GM18873 (cell line): Measurements from ENCODE around the gene MKX.

Source experiments
- ATAC-seq: cut with Tn5 transposase; IDR thresholded peaks from one replicate; pipeline ENCODE4 v1.9.1; 2021; ENCODE audit warnings: mild to moderate bottlenecking, moderate library complexity, moderate number of reproducible peaks; ENCODE audit not compliant: unreplicated experiment, low FRiP score

The MKX gene

DNA sequence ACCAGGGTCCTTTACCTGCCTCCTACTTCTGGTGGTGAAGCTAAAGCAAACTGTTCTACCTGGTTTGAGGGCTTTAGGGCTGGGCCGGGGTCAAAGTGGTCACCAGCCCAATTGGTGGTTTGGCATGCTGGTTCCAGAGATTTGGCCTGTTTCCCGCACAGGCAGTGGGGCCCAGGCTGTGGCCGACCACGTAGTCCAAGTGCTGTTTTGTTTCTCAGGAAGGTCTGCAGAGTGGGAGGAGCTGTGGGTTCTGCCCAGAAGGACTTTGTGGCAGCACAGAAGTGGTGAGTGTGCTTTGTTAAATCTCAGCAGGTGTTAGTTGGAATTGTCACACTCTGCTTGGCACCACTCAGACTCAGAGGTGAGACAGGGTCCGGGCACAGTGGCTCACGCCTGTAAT lies 85.8 kb downstream of the MKX start:
- no peak for ATAC-seq

DNA sequence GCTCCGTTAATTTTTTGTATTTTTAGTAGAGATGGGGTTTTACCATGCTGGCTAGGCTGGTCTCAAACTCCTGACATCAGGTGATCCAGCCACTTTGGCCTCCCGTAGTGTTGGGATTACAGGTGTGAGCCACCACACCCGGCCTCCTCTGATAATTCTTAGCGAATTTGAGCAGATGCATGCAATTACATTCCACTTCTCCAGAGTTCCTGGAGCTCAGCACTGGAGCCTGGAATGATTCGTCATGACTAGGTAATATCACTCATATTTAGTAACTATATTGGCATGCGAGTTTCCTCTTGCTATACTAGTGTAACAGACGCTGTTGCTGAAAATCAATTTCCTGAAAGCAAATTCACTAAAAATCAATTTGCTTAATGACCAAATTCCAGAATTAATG lies 86.8 kb downstream of the MKX start:
- ATAC-seq: no peak

DNA sequence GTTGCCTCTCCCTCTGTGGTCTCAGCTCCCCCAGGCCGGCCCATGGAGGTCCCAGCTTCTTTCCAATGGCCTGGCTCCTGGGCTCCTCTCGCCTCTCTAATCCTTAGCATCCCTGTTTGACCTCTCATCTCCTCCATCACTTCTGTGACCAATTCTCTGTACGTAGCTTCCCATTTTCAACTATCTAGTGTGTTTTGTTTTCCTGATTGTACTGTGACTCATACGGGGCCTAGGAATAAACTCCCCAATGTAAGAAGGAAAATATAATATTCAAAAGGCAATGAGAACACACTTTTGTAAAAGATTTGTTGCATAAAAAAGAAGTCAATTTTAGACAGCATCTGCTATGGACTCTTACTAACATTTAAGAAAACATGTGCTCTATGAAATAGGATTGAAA lies 90.3 kb downstream of the MKX start:
- no peak for ATAC-seq

DNA sequence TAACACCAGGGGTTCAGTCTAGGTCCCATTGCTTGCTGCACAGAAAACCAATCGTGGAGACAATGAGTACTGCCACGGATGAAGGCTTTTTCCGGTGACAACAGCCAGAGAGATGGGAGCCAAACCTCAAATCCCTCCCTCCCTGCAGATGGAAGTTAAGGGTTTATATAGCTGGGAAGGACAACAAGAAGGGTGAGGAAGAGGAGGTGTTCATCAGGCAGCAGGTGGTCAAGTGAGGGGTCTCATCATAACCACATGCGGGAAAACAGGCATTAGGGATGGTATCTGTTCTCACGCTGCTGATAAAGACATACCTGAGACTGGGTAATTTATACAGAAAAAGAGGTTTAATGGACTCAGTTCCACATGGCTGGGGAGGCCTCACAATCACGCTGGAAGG lies 91.3 kb downstream of the MKX start:
- no peak for ATAC-seq

DNA sequence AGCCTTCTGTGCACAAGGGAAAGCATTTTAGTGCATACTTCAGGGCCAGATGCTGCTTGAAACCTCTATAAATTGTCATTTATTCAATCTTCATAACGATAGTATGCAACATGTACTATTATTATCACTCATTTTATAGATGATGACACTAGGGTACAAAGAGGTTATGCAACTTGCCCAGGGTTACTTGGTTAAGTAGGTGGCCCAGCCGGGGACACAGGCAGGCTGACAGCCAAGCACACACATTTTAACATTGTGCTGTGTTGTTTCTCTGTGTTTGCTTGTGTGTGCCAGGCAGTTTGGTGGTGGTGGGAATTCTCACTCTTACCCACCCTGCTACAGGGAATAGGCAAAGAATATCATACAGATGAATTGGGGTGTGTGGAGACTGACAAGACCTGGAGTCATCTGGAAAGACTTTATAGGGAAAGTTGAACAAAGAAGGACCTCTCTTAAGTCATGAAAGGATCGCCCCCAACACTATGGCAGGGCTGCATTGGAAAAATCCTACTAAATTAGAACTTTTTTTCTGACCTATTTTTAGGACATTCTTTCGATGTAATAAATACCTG lies 98.9 kb downstream of the MKX start:
- ATAC-seq: no peak

DNA sequence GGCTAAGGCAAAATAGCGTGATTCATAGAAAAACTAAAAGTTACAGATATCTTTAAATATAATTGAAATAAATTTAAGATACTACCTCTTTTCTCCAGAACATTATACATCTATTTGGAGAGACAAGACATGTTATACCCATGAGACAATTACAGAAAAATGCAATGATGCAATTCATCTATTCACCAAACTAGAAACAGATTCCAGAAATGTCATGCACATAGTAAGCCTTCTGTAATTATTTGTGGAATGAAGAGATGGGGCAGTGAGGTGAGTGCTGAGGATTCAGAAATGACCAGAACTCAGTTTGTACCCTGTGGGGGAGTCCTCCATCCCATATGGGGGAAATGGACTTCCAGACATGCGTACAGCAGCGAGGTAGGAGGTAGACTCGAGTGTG lies 99.4 kb downstream of the MKX start:
- ATAC-seq: no peak

DNA sequence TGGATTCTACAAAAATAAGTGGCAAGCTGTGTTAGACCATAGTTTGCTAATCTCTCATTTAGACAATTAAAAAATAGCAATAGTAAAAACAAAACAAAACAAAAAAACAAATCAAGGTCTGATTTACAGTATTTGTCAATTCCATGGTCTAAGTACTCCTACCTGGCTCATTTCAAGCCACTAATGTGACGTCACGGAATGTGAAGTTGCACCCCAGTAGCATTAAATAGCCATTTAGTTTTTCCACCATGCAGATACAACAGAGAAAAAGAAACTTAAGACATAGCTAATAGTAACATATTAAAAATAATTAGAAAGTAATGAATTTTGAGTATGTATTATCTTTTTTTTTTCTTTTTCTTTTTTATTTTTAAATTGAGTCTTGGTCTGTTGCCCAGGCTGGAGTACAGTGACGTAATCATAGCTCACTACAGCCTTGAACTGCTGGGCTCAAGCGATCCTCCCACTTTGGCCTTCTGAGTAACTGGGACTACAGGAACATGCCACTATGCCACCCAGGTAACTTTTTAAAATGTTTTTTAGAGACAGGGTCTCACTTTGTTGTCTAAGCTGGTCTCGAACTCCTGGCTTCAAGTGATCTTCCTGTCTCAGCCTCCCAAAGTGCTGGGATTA lies 101.2 kb downstream of the MKX start:
- ATAC-seq: no peak

DNA sequence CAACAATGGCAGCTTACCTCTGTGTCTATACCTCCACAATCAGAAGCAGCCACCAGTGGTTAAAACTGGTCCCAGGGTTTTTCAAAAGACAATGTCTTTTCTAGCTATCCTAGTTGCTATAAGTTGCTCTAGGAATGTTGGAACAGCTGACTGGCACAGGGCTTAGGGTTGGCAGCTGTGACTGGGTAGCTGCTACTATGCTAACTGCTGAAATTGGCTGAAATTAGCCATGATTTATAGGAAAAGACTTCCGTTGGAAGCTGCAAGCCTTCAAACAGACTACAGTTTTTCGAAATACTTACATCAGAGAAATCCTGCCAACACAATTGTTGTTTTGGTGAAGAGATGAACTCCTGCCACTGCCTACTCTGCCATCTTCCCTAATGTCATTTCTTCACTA lies 102.3 kb downstream of the MKX start:
- ATAC-seq: no peak

DNA sequence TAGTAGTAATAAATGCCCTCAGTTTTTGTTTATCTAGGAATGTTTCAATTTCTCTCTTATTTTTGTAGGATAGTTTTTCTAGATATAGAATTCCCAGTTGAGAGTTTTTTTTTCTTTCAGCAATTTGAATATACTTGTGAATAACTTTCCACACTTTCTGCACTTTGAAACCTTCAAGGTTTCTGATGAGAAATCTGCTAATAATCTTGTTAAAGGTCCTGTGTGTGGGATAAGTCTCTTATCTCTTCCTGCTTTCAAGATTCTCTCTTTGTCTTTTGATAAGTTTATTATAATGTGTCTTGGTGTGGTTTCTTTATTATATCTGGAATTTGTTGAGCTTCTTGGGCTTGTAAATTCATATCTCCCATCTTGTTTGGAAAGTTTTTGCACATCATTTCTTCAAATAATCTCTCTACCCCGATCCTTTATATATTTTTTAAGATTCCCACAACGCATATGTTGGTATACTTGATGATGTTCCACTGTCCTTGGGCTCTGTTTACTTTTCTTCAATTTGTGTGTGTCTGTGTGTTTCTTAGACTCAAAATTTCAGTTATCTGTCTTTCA lies 103.5 kb downstream of the MKX start:
- ATAC-seq: no peak

DNA sequence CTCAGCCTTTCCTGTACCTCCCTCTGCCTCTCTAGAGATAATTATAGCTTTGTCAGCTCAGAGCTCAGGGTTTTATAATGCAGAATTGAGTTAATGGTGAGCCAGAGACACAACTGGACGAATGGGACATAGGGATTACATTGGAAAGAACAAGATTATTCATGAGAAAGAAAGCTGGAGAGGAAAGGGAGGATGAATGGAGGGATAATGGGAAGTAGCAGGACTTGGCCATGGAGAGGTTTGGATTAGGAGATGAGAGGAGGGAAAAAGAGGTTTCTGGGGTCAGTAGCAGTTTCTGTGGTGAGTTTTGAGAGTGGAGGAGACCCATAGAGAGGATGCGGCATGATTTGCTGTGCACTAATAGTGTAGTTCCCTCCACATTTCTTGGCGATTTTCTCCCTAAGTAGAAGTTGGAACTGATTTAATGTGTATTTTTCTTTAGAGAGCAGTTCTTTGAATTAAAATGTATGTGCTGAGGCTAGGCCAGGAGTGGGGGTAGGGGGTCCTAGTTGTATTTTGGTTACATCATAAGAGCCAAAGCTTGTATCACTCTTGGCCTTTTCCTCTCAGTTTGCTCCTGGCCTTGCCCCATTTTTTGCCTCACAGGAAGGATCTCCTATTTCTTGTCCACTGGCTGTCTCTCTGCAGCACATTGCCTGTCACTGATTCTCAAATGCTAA lies 107.4 kb downstream of the MKX start:
- no peak for ATAC-seq

DNA sequence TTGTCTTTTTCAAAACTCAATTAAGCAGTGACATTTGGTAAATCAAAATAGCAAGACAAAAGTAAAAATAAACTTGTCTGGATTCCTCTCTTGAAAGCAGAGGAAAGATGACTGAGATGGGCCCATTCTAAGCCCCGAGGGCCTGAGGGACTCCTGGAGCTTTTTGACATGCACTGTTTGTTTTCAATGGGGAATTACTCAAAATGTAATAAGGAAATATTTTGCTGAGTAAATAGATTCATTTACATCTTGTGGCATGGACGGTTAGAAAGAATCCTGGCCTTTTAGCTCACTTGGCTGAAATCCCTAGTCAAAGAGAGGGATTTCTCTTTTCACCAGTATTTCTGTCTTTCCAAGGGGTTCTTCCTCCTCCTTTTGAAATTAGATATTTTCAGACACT lies 108.0 kb downstream of the MKX start:
- no peak for ATAC-seq

DNA sequence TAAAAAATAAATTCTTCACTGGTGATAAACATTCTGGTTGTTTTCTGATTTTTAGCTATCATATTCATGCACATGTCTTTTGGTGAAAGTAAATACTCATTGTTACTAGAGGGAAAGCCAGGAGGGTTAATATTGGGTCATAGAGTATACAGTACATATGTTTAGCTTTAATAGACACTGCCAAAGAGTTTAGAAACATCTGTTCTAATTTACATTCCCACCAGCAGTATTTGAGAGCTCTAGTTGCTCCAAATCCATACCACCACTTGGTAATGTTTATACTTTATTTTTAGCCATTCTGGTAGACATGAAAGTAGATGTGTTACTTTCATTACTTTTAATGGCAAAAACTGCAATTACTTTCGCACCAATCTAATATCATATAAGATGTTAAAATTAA lies 108.8 kb downstream of the MKX start:
- no peak for ATAC-seq

DNA sequence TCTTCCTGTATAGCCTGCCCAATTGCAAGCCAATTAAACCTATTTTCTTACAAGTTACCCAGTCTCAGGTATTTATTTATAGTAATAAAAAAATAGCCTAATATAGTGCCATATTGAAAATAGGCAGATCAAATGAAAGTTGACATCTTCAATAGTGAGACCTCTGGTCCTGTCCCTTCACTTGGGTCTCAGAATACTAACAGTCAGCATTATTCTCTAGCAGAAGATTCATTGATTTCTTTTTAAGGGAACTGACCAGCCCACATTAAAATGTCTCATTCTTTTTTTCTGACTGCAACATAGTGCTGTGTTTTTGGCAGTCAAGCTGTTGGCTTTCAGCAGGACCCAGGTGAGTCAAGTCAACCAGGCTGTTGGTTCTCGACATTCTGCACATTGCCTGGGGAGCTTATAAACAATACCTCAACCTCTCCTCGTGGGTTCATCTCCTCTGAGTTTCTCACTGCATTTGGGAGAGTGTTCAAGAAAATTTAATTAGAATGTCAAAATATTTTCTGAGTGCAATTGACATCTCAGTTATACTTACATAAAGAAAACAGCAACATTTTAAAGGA lies 109.8 kb downstream of the MKX start:
- ATAC-seq: no peak

DNA sequence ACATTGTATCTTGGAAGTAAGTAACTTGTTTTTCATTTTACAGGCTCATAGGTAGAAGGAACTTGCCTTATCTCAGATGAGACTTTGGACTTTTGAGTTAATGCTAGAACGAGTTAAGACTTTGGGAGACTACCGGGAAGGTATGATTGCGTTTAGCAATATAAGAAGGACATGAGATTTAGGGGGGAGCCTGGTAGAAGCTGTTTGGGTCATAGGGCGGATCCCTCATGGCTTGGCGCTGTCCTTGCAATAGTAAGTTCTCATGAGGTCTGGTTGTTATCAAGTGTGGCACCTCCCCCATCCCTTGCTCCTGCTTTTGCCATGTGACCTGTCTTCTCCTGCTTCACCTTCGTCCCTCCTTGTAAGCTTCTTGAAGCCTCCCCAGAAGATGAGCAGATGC lies 110.3 kb downstream of the MKX start:
- ATAC-seq: no peak

DNA sequence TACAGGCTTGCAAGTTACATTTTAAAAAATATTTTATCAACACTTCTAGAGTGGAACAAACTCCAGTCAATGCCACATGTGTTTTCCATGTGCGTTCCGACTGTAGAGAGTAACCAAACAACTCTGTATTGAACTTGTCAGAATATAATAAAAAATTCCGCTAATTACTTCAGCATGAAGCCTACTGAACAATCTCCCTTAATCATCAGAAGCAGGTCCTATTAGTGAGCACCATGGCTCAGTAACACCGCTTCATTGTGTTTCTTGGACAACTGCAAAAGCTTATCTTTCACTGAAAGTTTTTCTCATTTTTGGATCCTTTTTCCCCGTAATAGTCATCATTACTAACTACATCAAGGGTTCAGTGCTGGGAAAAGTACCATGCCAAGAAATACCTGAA lies 117.0 kb downstream of the MKX start:
- ATAC-seq: no peak

DNA sequence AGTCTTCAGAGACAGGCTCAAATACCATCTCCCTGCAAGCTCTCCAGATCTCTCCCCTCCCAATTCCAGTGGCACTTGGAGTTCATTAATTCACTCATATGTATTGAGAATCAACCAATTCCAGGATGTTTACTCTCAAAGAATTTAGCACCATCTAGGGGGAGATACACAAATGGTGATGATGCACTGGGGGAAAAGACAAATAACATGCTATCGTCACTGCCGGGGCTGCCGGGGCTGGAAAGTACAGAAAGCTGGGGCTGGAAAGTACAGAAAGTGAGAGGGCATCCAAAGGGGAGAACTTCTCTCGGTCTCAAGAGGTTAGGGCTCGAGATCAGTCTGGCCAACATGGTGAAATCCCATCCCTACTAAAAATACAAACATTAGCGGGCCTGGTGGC lies 118.7 kb downstream of the MKX start:
- no peak for ATAC-seq

DNA sequence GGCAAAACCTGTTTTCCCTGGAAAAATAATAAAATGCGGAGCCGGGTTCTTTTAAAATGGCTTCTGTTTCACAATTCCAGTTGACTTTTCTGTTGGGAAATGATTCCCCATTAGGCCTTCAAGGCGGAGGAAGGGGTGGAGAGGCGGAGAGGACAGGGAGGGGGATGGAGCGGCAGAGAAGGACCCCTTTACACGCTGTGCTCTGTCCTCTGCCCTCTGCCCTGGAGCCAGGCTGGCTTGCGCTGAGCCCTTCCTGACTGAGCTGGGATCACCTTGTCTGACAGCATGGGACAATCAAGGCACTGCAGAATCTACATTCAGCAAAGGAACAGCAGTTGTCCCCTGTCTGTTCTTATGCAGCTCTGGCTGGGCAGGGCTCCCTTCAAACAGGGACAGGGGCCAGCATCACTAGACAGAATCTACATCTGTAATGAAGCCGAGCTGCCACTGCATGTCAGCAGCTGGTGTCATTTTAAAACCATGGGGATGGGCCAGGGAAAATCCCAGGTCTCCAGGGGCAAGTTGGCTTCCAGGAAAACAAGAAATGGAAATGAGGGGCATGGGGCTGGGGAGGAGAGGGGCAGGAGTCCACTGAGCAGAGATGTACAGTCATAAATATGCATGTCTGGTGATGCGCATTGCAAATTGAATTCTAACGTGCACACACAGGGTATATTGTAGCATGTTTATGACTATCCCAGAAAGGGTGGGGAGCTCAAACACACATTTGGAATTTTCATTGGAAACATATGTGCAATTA lies 120.0 kb downstream of the MKX start:
- ATAC-seq: no peak

DNA sequence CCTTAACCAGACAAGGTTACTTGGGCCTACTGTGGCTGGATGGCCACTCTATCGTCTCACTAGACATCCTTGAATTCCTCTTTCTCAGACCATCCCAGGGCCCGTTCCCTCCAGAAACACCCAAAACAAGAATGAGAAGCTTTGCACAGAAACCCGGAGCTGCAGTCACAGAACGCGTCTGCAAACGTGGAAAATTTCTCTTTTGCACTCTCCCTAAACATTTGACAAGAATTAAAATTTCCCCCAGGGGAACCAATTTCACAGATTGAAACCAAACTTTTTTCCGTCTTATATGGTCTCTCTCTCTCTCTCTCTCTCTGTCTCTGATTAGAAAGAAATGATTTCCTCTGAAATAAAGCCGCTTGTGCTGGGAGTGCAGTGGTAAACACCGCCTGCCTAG lies 120.7 kb downstream of the MKX start:
- ATAC-seq: no peak
